HG02970 (cell line): Measurements from ENCODE around the gene MLST8.
"Not testable (repeated sequence)": the region's sequence is repeated elsewhere in the genome, so short reads cannot be mapped to it uniquely, and the experiment has no call there.

ENCODE experiments used
- ATAC-seq: cut with Tn5 transposase; IDR thresholded peaks from one replicate; pipeline ENCODE4 v1.9.1; 2021; ENCODE audit warnings: mild to moderate bottlenecking, moderate library complexity, moderate number of reproducible peaks; ENCODE audit not compliant: unreplicated experiment, low FRiP score

MLST8 gene

DNA sequence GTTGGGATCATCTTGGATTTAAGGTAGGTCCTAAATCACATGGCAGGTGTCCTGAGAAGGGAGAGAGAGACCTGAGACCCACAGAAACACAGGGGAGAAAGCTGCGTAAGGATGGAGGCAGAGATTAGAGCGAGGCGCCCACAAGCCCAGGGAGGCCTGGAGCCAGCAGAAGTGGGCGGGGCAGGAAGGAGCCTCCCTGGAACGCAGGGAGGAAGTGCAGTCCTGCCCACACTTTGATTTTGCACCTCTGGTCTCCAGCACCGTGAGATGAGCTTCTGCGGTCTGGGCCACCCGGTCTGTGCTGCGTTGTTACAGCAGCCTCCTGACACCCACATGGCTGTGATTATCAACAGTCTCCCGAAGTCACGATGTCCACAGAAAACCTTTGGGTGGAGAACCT is 37.3 kb downstream of the MLST8 start:
- ATAC-seq, result no peak

DNA sequence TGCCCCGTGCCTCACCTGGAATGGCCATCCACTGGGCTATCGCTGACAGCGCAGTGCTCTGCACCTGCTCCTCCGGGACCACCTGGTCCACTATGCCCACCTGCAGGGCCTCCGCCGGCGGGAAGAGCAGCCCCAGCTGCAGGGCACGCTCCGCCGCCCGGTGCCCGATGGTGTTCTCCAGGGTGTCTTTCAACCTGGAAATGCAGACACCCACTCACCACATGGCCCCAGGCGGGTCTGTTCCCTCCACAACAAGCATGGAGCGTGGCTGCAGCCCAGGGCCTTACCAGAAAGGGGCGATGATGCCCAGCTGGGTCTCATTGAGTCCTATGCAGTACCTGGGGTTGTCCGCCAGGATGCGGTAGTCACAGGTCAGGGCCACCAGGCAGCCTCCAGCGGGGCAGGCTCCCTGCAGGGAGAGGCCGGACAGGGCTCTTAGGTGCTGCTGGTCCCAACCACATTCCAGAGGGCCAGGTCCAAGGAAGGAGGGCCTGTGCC is 37.8 kb downstream of the MLST8 start:
- no peak for ATAC-seq

DNA sequence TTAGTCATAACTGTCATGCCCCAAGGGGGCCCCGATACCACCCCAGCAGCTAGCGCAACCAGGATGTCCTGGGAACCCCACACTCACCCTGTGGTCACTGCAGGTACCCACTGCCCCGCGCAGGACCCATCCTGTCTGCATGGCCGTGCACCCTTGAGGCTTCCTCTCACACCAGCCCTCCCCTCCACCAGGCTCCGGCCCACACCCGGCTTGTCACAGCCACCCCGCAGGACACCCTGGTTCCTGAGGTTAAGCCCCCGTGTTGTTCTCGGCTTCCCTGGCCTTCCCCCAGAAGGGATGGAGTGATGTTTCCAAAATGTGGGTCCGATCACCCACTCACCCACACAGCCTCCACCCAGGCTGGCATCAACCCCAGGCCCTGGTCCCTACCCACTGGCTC is 38.5 kb downstream of the MLST8 start:
- ATAC-seq, result no peak

DNA sequence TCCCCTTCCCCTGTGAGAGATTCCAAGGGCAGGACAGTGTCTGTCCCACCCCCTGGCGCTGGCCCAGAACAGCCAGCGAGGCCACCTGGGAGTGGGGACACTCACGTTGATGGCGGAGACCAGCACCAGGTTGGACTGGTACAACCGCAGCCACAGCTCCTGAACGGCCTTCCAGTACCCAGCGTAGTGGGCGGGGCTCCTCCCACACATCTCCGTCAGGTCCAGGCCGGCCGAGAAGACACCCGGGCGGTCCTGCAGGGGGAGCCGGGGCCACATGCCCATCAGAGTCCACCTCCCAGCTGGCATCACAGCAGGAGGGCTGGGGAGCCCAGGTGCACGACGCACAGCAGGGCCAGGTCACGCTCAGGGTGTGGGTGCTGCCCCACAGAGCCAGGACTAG is 39.0 kb downstream of the MLST8 start:
- ATAC-seq, result no peak

DNA sequence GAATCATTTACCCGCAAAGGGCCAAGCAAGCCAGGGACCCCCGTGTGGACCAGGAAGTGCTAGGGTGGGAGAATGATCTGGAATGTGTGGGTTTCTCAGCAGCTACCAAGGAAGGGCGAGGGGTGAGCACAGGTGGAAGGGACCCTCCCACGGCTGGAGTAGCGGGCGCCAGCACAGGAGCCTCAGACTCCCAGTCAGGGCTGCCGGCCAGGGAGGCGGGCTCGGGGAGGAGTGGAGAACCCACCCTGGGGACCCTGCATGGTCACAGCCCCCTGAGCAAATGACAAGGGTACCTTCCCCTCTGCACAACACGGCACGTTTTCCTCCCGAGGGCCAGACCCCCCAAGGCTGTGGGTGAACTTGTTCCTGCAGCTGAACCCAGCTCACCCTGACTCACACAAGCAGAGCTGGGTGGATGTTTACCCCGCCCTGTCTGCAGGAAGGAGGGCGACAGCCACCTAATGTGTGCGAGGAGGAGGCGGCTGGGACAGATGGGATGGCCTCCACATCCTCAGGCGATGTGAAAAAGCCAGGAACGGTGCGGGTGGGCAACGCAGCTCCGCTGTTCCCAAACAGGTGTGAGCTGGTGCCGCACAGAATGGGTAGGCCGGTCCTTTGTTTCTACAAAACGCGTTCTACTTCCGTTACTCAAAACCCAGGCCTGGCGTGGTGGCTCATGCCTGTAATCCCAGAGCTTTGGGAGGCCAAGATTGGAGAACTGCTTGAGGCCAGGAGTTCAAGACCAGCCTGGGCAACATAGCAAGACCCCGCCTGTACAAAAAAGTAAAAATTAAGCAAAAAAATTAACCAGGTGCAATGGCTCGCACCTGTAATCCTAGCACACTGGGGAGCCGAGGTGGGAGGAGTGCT is 39.9 kb downstream of the MLST8 start:
- no peak for ATAC-seq

DNA sequence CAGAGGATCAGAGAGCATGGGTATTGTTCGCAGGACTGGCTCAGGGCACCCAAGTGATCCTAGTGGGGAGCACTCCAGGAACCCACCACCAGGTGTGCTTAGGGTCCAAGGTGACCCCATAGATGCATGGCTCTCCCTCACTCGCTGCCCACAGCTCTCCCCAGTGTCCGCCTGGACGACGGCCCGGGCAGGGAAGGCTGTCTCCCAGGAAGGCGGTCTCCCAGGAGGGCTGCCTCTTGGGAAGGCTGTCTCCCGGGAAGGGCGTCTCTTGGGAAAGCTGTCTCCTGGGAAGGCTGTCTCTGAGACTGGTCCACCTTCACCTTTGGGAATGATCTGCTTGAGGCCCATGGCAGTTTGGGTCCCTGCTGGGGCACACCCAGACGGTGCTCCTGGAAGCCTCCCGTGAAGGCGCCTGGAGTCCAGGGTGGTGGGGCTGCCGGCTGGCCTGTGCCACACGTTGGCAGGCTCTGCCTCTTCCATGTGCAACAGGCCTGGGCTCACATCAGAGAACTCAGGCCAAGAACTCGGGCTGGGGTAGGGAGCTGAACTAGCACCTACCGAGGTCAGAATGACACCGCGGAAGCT is 41.1 kb downstream of the MLST8 start:
- ATAC-seq, result no peak

DNA sequence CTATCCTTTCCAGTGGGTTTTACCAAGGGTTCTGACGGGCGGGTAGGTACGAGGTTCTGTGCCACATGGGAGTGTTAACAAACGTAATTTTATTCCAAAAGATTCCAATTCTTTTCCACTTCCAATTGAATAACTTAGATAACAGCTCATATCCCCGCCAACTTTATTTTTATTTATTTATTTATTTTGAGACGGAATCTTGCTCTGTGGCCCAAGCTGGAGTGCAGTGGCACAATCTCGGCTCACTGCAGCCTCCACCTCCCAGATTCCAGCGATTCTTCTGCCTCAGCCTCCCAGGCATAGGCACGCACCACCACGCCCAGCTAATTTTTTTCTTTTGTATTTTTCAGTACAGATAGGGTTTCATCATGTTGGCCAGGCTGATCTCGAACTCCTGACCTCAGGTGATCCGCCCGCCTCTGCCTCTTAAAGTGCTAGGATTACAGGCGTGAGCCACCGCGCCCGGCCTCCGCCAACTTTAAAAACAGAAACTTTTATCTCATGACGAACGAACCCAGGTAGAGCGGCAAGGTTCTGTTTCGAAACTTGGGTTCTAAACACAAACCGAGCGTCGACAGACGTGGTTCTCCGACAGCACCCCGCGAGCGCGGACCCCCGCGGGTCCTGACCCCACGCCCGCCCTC is 45.5 kb downstream of the MLST8 start:
- ATAC-seq, result no peak

DNA sequence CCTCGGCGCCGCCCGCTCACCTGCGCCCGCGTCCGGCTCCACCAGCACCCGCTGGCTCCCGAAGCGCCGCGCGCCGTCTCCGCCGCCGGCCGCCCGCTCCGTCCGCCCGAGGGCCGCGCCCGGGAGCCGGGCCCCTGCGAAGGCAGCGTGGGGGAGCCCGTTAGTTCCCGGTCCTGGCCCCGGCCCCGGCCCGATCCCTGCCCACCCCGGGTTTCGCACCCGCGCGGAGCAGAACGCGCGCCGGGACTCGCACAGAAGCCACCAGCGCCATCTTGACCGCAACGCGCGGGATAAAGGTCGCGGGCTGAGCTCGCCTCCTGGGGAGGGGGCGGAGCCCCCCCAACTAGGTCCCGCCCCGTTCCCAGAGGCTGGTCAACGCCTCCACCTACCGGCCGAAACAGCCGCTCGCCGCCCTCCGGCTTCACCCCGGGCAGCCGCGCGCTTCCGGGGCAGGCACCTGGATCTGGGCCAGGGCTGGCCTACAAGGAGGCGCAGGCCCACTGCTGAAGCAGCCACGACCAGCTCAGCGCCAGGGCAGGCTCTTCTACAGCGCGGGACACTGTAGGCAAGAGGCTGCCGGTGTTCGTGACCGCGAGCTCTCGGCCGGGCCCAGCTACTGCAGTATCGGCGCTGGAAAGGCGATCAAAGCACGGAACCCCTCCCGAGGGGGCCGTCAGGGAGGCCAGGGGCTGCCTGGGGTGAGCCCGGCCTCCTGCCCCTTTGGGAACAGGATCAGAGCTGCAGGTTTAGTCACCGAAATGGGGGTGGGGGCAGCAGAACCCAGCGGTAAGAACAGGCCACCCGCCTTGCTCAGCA is 46.2 kb downstream of the MLST8 start, which contains the start of gene ECI1:
ECI1 (minus strand) TSS at position 292 of the 816 bp plus-strand sequence; CDS start at position 271, 21 bp downstream.
- peak; percentile 92 for ATAC-seq

DNA sequence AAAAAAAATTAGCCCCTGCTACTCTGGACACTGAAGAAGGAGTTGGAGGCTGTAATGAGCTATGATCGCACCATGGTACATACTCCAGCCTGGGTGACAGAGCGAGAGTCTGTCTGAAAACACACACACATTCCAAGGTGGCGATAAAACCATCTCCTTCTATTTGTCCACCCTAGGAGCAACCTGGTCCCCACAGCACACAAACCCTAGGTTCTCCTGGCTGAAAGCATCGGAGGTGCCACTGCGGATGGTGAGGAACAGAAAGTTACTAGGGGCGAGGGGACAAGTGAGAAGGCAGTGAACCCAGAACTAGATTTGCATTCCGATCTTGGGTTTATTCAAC is 47.5 kb downstream of the MLST8 start:
- no peak for ATAC-seq

DNA sequence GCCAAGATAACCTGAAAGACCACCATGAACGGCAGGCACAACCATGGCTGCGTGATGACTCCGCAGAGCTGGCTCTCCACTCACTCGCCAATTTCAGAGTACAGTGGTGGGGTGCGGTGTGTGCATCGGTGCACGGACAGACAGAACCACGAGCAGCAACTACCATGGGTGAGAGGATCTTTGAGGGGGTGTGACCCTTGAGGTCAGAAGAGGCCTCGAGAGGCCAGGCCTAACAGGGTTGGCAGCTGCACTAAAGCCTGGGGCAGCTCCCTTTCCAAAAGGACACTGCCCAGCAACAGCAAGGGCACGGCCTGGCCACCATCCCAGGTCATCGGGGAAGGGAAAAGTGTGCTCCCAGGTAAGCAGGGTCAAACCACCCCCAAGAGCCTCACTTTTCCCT is 48.0 kb downstream of the MLST8 start:
- no peak for ATAC-seq

DNA sequence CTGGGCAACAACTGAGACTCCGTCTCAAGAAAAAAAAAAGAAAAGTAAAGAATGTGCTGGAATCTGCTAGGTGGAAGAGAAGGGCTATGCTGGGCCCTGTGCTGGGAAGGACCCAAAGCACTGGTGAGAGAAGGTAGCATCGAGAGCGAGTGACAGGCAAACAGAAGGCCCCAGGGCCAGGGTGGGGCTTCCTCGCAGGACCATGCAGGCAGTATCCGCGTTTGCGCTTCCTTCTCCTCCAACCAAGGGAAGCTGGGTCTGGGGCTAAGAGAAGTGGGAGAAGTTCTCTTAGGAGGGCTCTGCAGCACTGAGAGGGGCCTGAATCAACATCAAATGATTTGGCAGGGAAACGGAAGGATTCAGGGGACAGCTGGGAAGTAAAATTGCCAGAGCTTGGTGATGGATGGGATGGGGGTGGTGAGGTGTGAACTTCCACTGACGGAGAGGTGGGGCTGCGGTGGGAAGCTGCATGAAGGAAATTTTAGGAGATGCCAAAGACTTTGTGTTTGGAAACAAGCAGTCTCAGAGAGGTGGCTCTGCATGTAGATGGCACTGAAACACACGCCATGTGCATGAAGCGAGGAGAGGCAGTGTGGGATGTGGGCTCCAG is 51.4 kb downstream of the MLST8 start:
- ATAC-seq, result no peak

DNA sequence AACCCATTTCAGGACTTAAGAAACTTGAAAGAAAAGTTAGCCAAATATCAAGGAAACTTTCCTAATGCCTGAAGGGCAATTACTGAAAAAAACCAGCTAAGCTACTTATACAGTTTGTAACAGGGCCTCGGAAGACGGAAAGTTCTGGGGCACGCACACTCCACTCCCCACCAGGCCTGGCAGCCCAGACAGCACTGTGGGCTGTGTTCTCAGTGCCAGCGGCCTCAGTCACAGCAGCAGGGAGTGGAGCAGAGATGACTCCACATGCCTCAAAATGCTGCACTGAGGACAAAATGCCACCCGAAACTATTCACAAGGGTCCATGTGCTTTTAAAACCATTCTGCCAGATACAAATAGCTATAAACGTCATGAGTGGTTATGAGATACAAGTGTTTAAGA is 52.5 kb downstream of the MLST8 start:
- ATAC-seq, result no peak

DNA sequence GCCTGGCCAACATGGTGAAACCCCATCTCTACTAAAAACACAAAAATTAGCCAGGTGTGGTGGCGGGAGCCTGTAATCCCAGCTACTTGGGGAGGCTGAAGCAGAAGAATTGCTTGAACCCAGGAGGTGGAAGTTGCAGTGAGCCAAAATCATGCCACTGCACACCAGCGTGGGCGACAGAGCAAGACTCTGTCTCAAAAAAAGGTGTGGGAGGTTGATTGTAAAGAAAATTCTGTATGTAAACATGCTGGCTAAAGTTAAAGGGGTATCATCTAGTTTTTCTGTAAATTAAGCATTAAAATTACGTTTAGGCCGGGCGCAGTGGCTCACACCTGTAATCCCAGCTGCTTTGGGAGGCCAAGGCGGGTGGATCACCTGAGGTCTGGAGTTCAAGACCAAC is 53.3 kb downstream of the MLST8 start:
- not testable (repeated sequence) for ATAC-seq
